NT2/D1 (cell line): ENCODE results near the gene IDH2.
"Not testable (repeated sequence)": the region's sequence is repeated elsewhere in the genome, so short reads cannot be mapped to it uniquely, and the experiment has no call there.

Experiments used
- SUZ12 ChIP-seq: IDR thresholded peaks from 2 replicates; pipeline ENCODE4 v1.6.1; 2011; ENCODE audit not compliant: insufficient read length, insufficient read depth; ENCODE audit errors: extremely low read depth
- ZNF274 ChIP-seq: IDR thresholded peaks from 2 replicates; pipeline ENCODE4 v1.6.1; 2011; ENCODE audit warnings: mild to moderate bottlenecking, low read depth, low read length

- TF ChIP-seq SUZ12, ZNF274: not testable (repeated sequence)
These were observed 48.3 kb upstream of the IDH2 start for GRCh38 chr15:90150551-90150950.
